ENCODE measurements around the gene BLM. TPM values are rescaled to one million over a fixed set of nuclear protein-coding genes. Genes with fewer than 3 reads are reported as not detected.

The BLM gene
- total and polyA plus RNA-seq, 2 of the 8 experiments (the other 6 are each of a cell fraction or from before 2014, with no cell fraction given): 15.2 to 46.7 TPM

- H2BK20ac ChIP-seq (ENCODE audit: low read length): no peak overlapping the region
- no peak overlapping the region for H3K4me3 ChIP-seq (ENCODE audit: extremely low read depth in 1 of 4, insufficient read depth in 2 of 4, low read depth in 3 of 4, low read length in 4 of 4)
- H4K8ac ChIP-seq (ENCODE audit: extremely low read depth, insufficient read depth, low read length): no peak overlapping the region
- H3K23me2 ChIP-seq (ENCODE audit: low read depth, low read length): no peaks in the 10 kb centered on the region
- H3K23ac ChIP-seq (ENCODE audit: insufficient read length): no peak overlapping the region
- POLR2A ChIA-PET (ENCODE audit: partially characterized antibody): no interaction called here
- no peak overlapping the region for H4K91ac ChIP-seq (replicated peaks; ENCODE audit: insufficient read length, low read length)
- no peaks in the 10 kb centered on the region for H3K79me2 ChIP-seq (ENCODE audit: control insufficient read depth in 1 of 2, insufficient read depth in 2 of 2, low read length in 2 of 2)
- no peaks in the 10 kb centered on the region for H4K20me1 ChIP-seq (replicated peaks in 1 of 2; ENCODE audit: control insufficient read depth in 1 of 2, insufficient read depth in 2 of 2, low read length in 2 of 2)
- no peak overlapping the region for H2BK5ac ChIP-seq (ENCODE audit: low read depth, low read length)
- no peak overlapping the region for H2BK12ac ChIP-seq (ENCODE audit: low read depth, low read length)
- H3K4ac ChIP-seq (replicated peaks; ENCODE audit: insufficient read length, low read depth, low read length): no peak overlapping the region
- H3K36me3 ChIP-seq (ENCODE audit: control insufficient read depth in 2 of 4, insufficient read depth in 4 of 4, low read length in 3 of 4): peaks cover 0 to 52% (median 21%) of the 10 kb centered on the region in 4 experiments; a peak in 6 of 8 replicates
- no peak overlapping the region for H3K14ac ChIP-seq (ENCODE audit: insufficient read length)
- no peak overlapping the region for H2AFZ ChIP-seq (ENCODE audit: low read length)
- no peak overlapping the region for H2AK5ac ChIP-seq (ENCODE audit: low read depth, low read length)
- no peak overlapping the region for H3K4me2 ChIP-seq (ENCODE audit: insufficient read depth in 1 of 2, low read depth in 2 of 2, low read length in 2 of 2)
- H3K79me1 ChIP-seq (ENCODE audit: low read depth, low read length): no peaks in the 10 kb centered on the region
- H3K4me1 ChIP-seq (replicated peaks in 1 of 4; ENCODE audit: control insufficient read depth in 3 of 4, insufficient read depth in 4 of 4, low read length in 3 of 4): no peaks in the 10 kb centered on the region
- H3K27me3 ChIP-seq (replicated peaks in 1 of 4; ENCODE audit: control insufficient read depth in 3 of 4, extremely low read depth in 1 of 4, insufficient read depth in 3 of 4, low read length in 3 of 4): no peaks in the 10 kb centered on the region
- H3K9me3 ChIP-seq (ENCODE audit: insufficient read depth in 2 of 2, low read depth in 1 of 2, low read length in 1 of 2): no peaks in the 10 kb centered on the region
- no peak overlapping the region for H3K27ac ChIP-seq (ENCODE audit: low read depth, low read length)
- no peak overlapping the region for H4K5ac ChIP-seq (ENCODE audit: insufficient read length, low read depth, low read length)
- H2BK15ac ChIP-seq (ENCODE audit: low read length): no peak overlapping the region
- 91% methylated on average over 8 of the region's 10 CpGs; no CpG with 5 or more reads in 1 of the 2 experiments for WGBS, 2 experiments (ENCODE audit: extremely low coverage in 1 of 2, insufficient coverage in 1 of 2, insufficient read length in 1 of 2, insufficient replicate concordance in 2 of 2, low coverage in 1 of 2, low lambda C conversion rate in 2 of 2, missing lambda C conversion rate in 1 of 2)
- CTCF ChIA-PET (ENCODE audit: partially characterized antibody): interaction anchor here (1.3 to 1.6 kb wide), 2 partner anchors 7 to 164 kb away, joined by 3 to 6 read pairs; no protein-coding TSS in a partner anchor
- H3K9ac ChIP-seq (replicated peaks in 1 of 4; ENCODE audit: extremely low read depth in 1 of 4, low read depth in 3 of 4, low read length in 3 of 4): no peak overlapping the region
- H3K18ac ChIP-seq (ENCODE audit: extremely low read depth, low read length): no peak overlapping the region
- no peak overlapping the region for H3K56ac ChIP-seq (replicated peaks; ENCODE audit: insufficient read length, low read depth, low read length)
- FAIRE-seq (no peak), DNase-seq (ENCODE audit: low read depth in 1 of 2, low spot score in 2 of 2) (no peak)
- H2BK120ac ChIP-seq (replicated peaks; ENCODE audit: low read depth, low read length): no peak overlapping the region
- TF ChIP-seq BACH1 (IDR thresholded peaks at IDR 0.05; ENCODE audit: low read length) (no peak), MAFK (IDR thresholded peaks at IDR 0.05; ENCODE audit: low read depth, low read length) (no peak), MAX (IDR thresholded peaks at IDR 0.05) (no peak), RAD21 (IDR thresholded peaks at IDR 0.05 in 1 of 2, conservative IDR thresholded peaks at IDR 0.05 in 1 of 2; ENCODE audit: low read depth in 2 of 2, low read length in 2 of 2) (no peak), TCF12 (IDR thresholded peaks at IDR 0.05; ENCODE audit: low read depth, low read length) (no peak), SP1 (IDR thresholded peaks at IDR 0.05; ENCODE audit: low read depth, low read length) (no peak), POLR2A (IDR thresholded peaks at IDR 0.05; ENCODE audit: control extremely low read depth in 1 of 2, low read depth in 2 of 2, low read length in 2 of 2) (no peak), GABPA (IDR thresholded peaks at IDR 0.05; ENCODE audit: borderline replicate concordance, insufficient read depth, low read length) (no peak), SRF (IDR thresholded peaks at IDR 0.05; ENCODE audit: low read depth, low read length) (no peak), ASH2L (IDR thresholded peaks at IDR 0.05; ENCODE audit: low read length) (no peak), ATF3 (IDR thresholded peaks at IDR 0.05; ENCODE audit: insufficient read depth, low read depth, low read length) (no peak), CBX5 (IDR thresholded peaks at IDR 0.05; ENCODE audit: low read depth, low read length) (no peak), RFX5 (IDR thresholded peaks at IDR 0.05; ENCODE audit: borderline replicate concordance, low read depth, low read length) (no peak), CHD1 (IDR thresholded peaks at IDR 0.05; ENCODE audit: low read depth, low read length) (no peak)
Measured at GRCh38 chr15:90769375-90769774, 52.2 kb downstream of the BLM start.

Data from H1 (cell line).